Stimulated activated naive CD8-positive, alpha-beta T cell treated with anti-CD3 and anti-CD28 coated beads, Interleukin-15, amount 100 ng/mL, for 72 hours (primary cell): ENCODE data around the gene STOML2.

Source experiments
- ATAC-seq: fragments of 150-1000 bp; cut with Tn5 transposase; 2 replicates; pipeline ENCODE4 v1.10.0; 2021; ENCODE audit warnings: mild to moderate bottlenecking, moderate library complexity
- DNase-seq, 2 donors: peaks; one replicate each; pipeline ENCODE4 v3.0.0; 2021 to 2022
- H3K27ac Mint-ChIP-seq, 2 donors: one replicate each; pipeline ENCODE4 v1.8.0; 2022; ENCODE audit warnings: mild to moderate bottlenecking in 2 of 2, mixed read lengths in 2 of 2, moderate library complexity in 2 of 2
- H3K27me3 Mint-ChIP-seq: one replicate; pipeline ENCODE4 v1.8.0; 2022; ENCODE audit warnings: mixed read lengths
- H3K4me1 Mint-ChIP-seq: one replicate; pipeline ENCODE4 v1.8.0; 2022; ENCODE audit warnings: mild to moderate bottlenecking, mixed read lengths
- H3K4me3 Mint-ChIP-seq, 2 donors: one replicate each; pipeline ENCODE4 v1.8.0; 2022; ENCODE audit warnings: mild to moderate bottlenecking in 2 of 2, mixed read lengths in 2 of 2, moderate library complexity in 1 of 2
- H3K9me3 Mint-ChIP-seq, 2 donors: one replicate each; pipeline ENCODE4 v1.8.0; 2022; ENCODE audit warnings: mixed read lengths in 2 of 2

STOML2 gene

DNA sequence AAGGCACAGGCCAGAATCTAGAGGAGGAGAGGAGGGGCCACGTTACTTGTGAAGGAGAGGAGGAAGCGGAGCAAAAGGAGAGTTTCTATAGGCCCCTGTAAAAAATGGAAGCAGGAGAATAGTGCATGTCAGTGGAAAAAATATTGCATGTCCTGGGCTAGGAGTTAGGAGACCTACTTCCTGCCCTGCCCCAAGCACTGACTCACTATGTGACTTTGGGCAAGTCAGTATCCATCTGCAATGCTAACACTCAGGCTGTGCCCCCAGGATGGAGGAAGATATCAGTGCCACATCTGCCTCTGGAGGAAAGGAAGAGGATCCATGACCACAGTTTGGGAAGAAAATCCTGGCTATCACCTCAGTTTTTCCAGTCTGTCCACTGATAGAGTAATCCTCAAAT, 13.5 kb downstream of the STOML2 start:
- no peak overlapping the region for H3K4me3 Mint-ChIP-seq
- H3K27ac Mint-ChIP-seq = no peak overlapping the region
- DNase-seq = no peak

DNA sequence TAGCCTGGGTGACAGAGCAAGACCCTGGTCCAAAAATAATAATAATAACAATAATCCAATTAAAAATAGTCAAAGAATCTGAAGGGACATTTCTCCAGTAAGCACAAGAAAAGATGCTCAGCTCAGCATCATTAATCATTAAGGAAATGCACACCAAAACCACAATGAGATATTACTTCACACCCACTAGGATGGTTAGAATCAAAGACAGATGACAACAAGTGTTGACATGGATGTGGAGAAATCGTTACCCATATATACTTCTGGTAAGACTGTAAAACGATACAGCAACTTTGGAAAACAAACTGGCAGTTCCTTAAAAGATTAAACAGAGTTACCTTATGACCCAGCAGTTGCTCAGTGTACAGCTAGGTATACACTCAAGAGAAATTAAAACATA, 17.9 kb downstream of the STOML2 start:
- peaks cover 4% of the 10 kb centered on the region for H3K4me1 Mint-ChIP-seq
- no peak overlapping the region for H3K4me3 Mint-ChIP-seq
- no peak for ATAC-seq
- H3K27me3 Mint-ChIP-seq = no peaks in the 10 kb centered on the region
- H3K9me3 Mint-ChIP-seq = no peaks in the 10 kb centered on the region
- H3K27ac Mint-ChIP-seq = no peak overlapping the region
- no peak for DNase-seq

More for the DNA sequence above, 13.5 kb downstream of the STOML2 start:
- Mint-ChIP-seq H3K27me3 (no peaks in the 10 kb centered on the region), H3K4me1 (peaks cover 9% of the 10 kb centered on the region), H3K9me3 (no peaks in the 10 kb centered on the region)
- ATAC-seq = no peak

DNA sequence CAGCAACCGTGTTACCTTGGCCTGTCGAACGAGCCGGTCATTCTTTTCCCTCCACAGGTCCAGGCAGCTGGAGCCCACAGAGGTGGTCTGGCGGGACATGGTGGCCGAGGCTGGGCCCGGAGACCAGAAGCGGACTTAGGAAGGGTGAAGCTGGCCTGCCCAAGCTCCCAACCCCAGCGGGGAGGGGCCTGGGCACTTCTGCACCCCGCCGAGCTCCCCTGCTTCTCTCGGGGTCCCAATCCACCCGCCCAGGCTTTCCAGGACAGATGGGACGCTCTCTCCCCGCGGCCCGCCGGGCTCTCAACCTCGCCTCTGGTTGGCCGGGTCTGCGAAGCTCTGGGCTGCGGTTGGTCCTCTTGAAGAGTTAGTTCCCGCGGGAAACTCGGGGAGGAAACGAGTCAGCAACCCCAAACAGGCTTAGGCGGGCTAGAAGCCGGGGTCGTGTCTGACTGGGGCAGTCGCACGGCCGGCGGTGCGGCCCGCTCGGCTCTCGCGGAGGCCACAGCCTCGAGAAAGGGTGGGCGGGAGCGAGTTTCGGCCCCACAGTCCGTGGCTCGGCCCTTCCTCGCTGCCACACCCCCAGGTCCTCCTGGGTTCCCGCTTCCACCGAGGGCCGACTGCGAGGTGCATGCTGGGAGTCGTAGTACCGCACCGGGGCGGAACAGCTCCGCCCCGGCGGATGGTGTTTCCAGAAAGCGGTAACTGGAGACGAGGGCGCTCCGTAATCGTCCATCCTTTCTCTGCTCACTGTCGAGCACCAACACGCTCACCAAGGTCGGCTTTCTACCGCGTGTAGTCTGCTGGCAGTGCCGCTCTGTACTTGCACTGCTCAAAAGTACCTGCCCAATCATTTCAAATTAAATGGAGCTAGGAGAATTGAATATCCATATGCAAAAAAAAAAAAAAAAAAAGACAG, 23.2 kb downstream of the STOML2 start, which contains the start of gene FANCG:
TSS of gene FANCG (minus strand) at position 517 of the 916 bp plus-strand sequence. CDS start at position 99, 418 bp downstream.
- Mint-ChIP-seq H3K27me3 (no peaks in the 10 kb centered on the region), H3K4me3 (peak within 1 kb of the TSS; percentile 98), H3K9me3 (no peaks in the 10 kb centered on the region), H3K4me1 (peaks cover 39% of the 10 kb centered on the region), H3K27ac (peak within 1 kb of the TSS; percentile 97 to 98)
- DNase-seq (peak; percentile 81 to 87), ATAC-seq (peak; percentile 92)

DNA sequence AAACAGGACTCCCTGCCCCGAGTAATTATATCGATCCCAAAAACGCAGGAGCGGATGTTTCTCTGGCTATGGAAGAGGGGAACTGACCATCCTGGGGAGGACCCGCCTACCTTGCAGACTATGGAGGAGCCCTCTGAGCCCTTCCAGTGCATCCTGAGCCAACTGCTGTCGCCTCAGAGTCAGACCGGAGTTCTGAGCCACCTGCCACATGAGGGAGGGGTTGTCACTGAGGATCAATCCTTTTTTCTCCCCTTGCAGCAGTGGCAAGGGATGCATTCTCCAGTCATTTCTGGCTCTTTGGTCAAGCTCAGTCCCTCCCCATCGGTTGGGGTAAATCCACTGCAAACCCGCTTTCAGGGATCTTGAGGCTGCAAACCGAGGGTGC, 23.9 kb downstream of the STOML2 start:
- peak; percentile 8 for ATAC-seq
- Mint-ChIP-seq H3K27me3 (no peaks in the 10 kb centered on the region), H3K27ac (peak overlapping the region; percentile 48 to 76), H3K4me1 (peaks cover 42% of the 10 kb centered on the region), H3K9me3 (no peaks in the 10 kb centered on the region), H3K4me3 (peak overlapping the region; percentile 98)
- DNase-seq = no peak

DNA sequence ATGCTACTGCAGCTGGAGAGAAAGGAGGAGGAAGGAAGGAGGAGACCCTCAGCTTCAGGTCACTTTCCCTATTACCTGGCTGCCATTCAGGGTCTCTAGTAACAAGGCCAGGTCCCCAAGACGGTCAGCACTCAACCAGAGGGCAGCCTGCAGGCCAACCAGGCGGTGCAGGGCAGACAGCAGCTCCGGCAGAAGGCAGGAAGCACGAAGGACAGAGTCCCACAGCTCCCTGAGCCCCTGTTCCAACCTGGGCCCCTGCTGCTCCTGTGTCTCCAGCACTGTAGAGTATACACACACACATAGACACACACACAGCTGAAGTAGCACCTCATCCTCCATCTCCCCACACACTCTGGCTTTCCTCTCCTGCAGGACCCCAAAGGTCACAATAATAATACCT, 24.9 kb downstream of the STOML2 start:
- Mint-ChIP-seq H3K9me3 (no peaks in the 10 kb centered on the region), H3K27me3 (no peaks in the 10 kb centered on the region), H3K4me1 (peaks cover 52% of the 10 kb centered on the region), H3K4me3 (peak overlapping the region; percentile 98), H3K27ac (no peak overlapping the region)
- ATAC-seq (no peak), DNase-seq (no peak)

DNA sequence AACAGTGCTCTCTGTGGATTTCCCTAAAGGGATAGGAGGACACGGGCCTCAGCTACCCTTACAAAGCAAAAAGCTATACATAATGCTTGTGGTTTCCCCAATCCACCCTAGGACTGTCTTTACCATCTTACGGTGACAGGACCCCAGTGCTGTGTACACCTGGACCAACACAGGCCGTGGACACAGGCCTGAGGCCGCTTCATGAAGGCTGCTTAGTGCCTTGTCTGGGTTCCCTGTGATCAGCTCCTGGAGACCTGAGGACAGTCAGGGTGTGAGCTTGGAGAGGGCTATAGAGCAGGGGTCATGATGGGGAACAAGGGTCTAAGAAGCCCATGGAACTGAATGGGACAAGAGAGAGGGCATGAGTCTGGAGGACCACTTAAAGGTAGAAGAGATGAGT, 26.1 kb downstream of the STOML2 start:
- H3K27ac Mint-ChIP-seq = no peak overlapping the region
- H3K27me3 Mint-ChIP-seq = no peaks in the 10 kb centered on the region
- DNase-seq (no peak), ATAC-seq (no peak)
- peaks cover 58% of the 10 kb centered on the region for H3K4me1 Mint-ChIP-seq
- H3K4me3 Mint-ChIP-seq = no peak overlapping the region
- H3K9me3 Mint-ChIP-seq = no peaks in the 10 kb centered on the region

DNA sequence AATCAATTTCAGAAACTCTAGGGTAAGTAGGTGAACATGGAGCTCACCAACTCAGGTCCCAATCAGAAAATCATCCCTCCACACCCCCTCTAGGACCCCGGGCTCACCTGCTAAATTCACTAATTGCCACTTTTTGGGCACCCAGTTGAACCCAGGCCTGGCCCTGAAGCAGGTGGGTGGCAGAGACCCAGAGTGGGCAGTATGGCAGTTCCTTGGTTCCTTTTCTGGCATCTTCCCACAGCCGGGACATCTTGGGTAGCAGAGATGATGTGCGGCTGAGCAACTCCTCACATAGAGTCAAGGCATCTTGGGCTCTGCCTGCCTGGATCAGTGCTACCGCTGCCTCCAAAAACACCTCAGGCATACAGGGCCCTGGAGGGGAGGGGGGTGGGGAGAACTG, 27.6 kb downstream of the STOML2 start:
- no peaks in the 10 kb centered on the region for H3K27me3 Mint-ChIP-seq
- DNase-seq (no peak), ATAC-seq (no peak)
- H3K4me3 Mint-ChIP-seq = no peak overlapping the region
- H3K27ac Mint-ChIP-seq = no peak overlapping the region
- no peaks in the 10 kb centered on the region for H3K9me3 Mint-ChIP-seq
- peaks cover 68% of the 10 kb centered on the region for H3K4me1 Mint-ChIP-seq

DNA sequence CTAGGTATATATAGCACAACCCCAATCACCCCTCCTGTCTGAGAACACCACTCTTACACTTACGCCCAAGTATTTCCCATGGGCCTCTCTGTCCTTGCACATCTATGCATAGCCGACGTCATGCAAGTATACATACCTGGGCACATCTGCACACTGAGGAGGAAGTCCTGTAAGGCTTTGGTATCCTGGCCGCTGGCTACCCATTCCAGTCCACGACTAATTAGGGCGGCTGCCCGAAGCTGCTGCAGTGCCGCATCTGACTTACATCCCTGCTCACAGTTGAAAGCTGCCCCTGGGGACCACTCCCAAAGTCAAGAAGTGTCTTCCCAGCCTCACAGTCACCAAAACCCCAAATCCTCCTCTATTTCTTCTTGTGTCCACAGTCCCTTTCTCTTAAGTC, 28.1 kb downstream of the STOML2 start:
- peaks cover 68% of the 10 kb centered on the region for H3K4me1 Mint-ChIP-seq
- no peak overlapping the region for H3K4me3 Mint-ChIP-seq
- no peaks in the 10 kb centered on the region for H3K9me3 Mint-ChIP-seq
- H3K27ac Mint-ChIP-seq = no peak overlapping the region
- no peaks in the 10 kb centered on the region for H3K27me3 Mint-ChIP-seq
- ATAC-seq = no peak
- DNase-seq = no peak

DNA sequence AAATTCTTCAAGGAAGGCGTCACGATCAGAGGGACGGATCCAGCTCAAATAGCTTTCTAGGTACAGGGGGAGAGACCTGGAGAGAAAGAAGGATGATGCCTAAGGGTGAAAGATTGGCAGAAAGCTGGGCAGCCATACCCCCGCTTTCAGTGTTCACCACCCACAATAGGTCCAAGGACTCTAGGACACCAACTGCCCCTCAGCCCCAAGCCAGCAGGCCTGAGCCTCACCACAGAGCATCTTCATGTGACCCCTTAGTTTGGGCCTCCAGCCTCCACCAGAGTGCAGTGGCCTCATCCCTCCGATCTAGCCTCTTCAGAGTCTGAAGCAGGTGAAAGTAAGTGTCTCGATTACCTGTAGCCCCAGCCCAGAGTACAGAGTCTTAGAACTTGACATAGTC, 28.8 kb downstream of the STOML2 start:
- peaks cover 74% of the 10 kb centered on the region for H3K4me1 Mint-ChIP-seq
- no peak overlapping the region for H3K4me3 Mint-ChIP-seq
- no peak for DNase-seq
- H3K9me3 Mint-ChIP-seq = no peaks in the 10 kb centered on the region
- no peaks in the 10 kb centered on the region for H3K27me3 Mint-ChIP-seq
- no peak for ATAC-seq
- no peak overlapping the region for H3K27ac Mint-ChIP-seq

DNA sequence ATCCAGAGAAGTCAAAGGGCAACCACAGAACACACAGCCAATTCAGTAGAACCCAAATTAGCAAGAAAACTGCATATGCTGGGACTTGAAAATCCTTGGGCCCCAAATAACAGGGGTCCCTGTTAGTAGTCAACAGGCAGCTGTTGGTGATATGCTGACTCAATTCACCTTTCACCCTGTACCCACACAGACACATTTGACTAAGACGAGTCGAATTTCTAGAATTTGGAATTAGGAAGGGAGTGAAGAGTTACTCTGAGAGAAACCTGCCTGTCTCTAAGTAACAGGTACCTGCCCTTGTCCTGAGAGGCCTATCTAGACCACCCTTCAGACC, 29.7 kb downstream of the STOML2 start:
- Mint-ChIP-seq H3K27me3 (no peaks in the 10 kb centered on the region), H3K27ac (no peak overlapping the region), H3K9me3 (no peaks in the 10 kb centered on the region), H3K4me1 (peaks cover 74% of the 10 kb centered on the region), H3K4me3 (peak overlapping the region; percentile 94)
- DNase-seq (no peak), ATAC-seq (no peak)

DNA sequence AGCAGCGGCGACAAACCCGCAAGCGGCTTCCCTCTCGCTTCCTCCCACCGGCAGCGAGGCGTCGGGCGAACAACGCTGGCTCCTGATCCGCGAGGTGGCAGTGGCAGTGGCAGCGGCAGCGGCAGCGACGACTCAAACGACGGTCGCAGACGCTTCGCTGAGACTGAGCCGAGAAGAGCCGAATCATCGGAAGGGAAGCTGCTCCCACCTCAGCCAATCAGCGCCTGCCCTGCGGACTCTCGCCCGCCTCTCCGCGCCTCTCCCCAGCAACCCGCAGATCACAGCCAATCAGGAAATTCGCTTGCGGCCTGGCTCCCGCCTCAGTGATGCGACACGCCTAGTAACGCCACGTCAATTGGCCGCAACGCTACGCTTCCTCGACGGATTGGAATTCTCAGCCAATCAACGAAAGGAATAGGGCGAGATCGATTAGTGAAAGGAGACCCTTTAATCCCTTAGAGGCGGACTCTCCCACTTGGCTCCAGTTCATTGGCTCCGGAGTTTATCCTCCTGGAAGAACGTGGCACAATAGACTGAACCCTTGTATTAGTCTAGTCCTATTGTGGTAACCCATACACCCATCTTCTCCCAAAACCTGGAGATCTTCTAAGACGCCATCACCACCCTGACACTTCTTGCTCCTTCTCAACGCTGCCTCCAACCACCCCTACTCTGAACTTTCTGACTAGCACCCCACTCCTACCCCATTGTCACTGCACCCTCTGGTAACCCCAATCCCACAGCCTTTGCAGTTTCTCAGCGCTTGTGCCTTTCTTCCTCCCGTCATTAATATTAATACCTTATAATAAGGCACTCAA, 30.3 kb downstream of the STOML2 start, which contains the start of gene VCP:
TSS of gene VCP (minus strand) at position 165 of the 818 bp plus-strand sequence. CDS start 272 bp downstream, outside the sequence.
- peak; percentile 96 to 99 for DNase-seq
- no peaks in the 10 kb centered on the region for H3K27me3 Mint-ChIP-seq
- H3K4me3 Mint-ChIP-seq = peak within 1 kb of the TSS; percentile 94
- H3K27ac Mint-ChIP-seq = peak within 1 kb of the TSS; percentile 96 to 98
- peaks cover 74% of the 10 kb centered on the region for H3K4me1 Mint-ChIP-seq
- H3K9me3 Mint-ChIP-seq = no peaks in the 10 kb centered on the region
- ATAC-seq = peak; percentile 92

DNA sequence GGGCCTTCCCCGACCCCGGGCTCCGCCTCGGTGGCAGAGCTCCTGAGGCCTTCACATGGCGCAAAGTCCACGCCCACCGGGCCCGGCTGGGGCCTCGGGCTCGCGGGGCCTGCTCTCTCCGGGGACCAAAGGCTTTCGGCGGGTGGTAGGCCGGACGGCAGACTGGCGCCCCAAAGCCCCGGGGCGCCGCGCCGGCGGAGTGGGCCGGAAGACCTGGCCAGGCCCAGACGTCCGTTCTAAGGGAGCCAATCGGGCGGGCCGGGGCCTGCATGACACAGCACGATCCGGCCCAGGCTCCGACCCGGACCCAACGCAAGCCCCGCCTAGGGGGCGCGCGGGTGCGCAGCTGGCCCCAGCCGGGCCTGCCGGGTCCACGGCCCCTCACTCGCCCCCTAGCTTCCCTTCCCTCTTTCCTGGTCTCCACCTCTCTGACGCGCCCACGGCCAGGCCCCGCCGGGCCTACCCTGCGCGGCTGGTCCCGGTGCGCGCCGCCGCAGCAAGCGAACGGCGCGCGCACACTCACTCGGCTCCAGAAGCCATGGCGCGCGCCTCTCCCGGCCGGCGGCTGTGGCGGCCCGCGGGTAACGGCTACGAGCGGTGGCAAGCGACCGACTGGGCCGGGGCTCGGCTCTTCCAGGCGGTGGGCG, 31.0 kb downstream of the STOML2 start:
- Mint-ChIP-seq H3K9me3 (no peaks in the 10 kb centered on the region), H3K27me3 (no peaks in the 10 kb centered on the region), H3K27ac (peak overlapping the region; percentile 96 to 98), H3K4me3 (peak overlapping the region; percentile 94), H3K4me1 (peaks cover 74% of the 10 kb centered on the region)
- peak; percentile 85 to 87 for DNase-seq
- ATAC-seq = peak; percentile 79

DNA sequence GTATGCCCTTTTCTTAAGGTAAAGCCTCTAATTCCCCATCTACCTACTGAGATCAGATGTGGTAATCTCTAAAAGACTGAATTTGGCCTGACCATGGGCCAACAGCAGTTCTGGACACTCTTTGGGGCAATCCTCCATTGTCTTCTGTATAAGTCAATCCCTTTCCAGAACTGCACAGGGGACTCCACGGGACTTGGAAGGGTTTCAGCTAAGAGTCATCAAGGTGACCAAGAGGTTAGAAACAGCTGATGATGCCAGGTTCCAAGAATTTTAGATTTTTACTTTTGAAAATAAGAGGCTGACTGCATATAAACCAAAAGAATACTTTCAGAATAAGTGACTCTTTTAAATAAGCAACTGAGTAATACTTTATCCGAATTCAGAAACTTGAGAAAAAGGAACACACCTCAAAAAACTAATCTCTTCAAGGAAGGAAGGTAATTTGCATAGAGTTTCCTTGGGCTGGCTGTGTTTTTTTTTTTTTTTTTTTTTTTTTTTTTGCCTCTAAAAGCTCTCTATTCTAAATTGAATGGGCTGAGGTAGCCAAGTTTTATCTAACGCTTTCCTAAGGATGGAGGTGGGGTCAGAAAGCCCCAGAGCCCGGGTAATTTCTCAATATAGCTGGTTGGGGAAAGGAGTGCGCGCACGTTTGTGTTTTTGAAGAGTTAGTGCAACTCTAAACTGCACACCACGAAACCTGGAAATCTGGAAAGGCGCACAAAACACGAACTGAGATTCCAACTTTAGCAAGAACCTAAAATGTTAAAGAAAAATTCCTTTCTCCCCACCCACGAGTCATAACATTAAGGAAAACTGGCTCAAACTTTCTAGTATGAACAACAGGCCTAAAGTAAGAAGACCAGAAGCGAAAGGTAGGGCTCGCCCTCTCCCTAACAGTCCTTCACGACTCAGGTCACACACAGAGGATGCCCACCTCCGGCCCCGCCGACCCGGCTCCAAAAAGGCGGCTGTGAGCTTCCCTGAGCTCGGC, 31.8 kb downstream of the STOML2 start:
- peak overlapping the region; percentile 94 for H3K4me3 Mint-ChIP-seq
- peaks cover 71% of the 10 kb centered on the region for H3K4me1 Mint-ChIP-seq
- ATAC-seq (no peak), DNase-seq (no peak)
- H3K27me3 Mint-ChIP-seq = no peaks in the 10 kb centered on the region
- H3K27ac Mint-ChIP-seq = peak overlapping the region; percentile 96 to 98
- no peaks in the 10 kb centered on the region for H3K9me3 Mint-ChIP-seq

DNA sequence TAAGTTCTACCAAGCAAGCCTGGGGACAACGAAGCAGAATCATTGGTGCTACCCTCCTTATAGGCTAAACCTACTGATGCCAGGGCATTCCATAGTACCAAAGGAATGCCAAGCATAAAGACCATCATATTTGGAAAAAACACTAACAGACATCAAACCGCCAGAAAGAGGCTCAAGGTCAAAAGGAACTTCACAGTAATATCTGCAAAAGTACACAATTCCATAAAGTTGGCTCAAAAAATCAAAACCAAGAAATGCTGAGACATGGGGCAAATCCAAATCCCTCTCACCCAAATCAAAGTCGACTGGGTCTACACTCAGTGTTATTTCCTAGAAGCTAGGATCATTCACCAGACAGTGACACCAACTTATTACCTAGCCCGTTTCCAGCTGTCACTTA, 33.9 kb downstream of the STOML2 start:
- Mint-ChIP-seq H3K4me3 (peak overlapping the region in 1 of 2 donors; percentile 9), H3K27me3 (no peaks in the 10 kb centered on the region), H3K9me3 (no peaks in the 10 kb centered on the region), H3K27ac (no peak overlapping the region), H3K4me1 (peaks cover 63% of the 10 kb centered on the region)
- DNase-seq (no peak), ATAC-seq (no peak)
